Measurements from ENCODE around the gene PIK3R6. TPM values are rescaled to one million over a fixed set of nuclear protein-coding genes. Genes with fewer than 3 reads are reported as not detected.
A peak's percentile ranks its signal among the peaks of the same experiment; 100 is the strongest.

Gene PIK3R6
- 0.10 and 1.2 TPM in 2 replicates for total RNA-seq

- no peak for DNase-seq (ENCODE audit: extremely low read depth, low read depth, low spot score)
Measured at GRCh38 chr17:8867361-8867981, at the start of gene PIK3R6. PIK3R6 (minus strand) TSS chr17:8867674; CDS start chr17:8849794, 17,880 bp downstream.

- DNase-seq (ENCODE audit: extremely low read depth, low read depth, low spot score), result no peak
Measured at GRCh38 chr17:8916466-8916865, 49.0 kb upstream of the PIK3R6 start.

GRCh38 chr17:8914554-8914953 lies 47.1 kb upstream of the PIK3R6 start:
- no peak for DNase-seq (ENCODE audit: extremely low read depth, low read depth, low spot score)

- no peak for DNase-seq (ENCODE audit: extremely low read depth, low read depth, low spot score)
Measured at GRCh38 chr17:8913879-8914278, 46.4 kb upstream of the PIK3R6 start.

GRCh38 chr17:8913091-8913490 lies 45.6 kb upstream of the PIK3R6 start:
- DNase-seq (ENCODE audit: extremely low read depth, low read depth, low spot score), result no peak

- no peak for DNase-seq (ENCODE audit: extremely low read depth, low read depth, low spot score)
Measured at GRCh38 chr17:8912084-8912981, 44.9 kb upstream of the PIK3R6 start.

- DNase-seq (ENCODE audit: extremely low read depth, low read depth, low spot score), result no peak
Measured at GRCh38 chr17:8910969-8911604, 43.6 kb upstream of the PIK3R6 start.

GRCh38 chr17:8909586-8910270 lies 42.3 kb upstream of the PIK3R6 start:
- DNase-seq (ENCODE audit: extremely low read depth, low read depth, low spot score), result no peak

GRCh38 chr17:8905331-8905730 lies 37.9 kb upstream of the PIK3R6 start:
- DNase-seq (ENCODE audit: extremely low read depth, low read depth, low spot score), result no peak

GRCh38 chr17:8904686-8905085 lies 37.2 kb upstream of the PIK3R6 start:
- no peak for DNase-seq (ENCODE audit: extremely low read depth, low read depth, low spot score)

- no peak for DNase-seq (ENCODE audit: extremely low read depth, low read depth, low spot score)
Measured at GRCh38 chr17:8904201-8904600, 36.7 kb upstream of the PIK3R6 start.

- no peak for DNase-seq (ENCODE audit: extremely low read depth, low read depth, low spot score)
Measured at GRCh38 chr17:8900626-8901585, 33.4 kb upstream of the PIK3R6 start.

- DNase-seq (ENCODE audit: extremely low read depth, low read depth, low spot score), result no peak
Measured at GRCh38 chr17:8900207-8900606, 32.7 kb upstream of the PIK3R6 start.

GRCh38 chr17:8898636-8899035 lies 31.2 kb upstream of the PIK3R6 start:
- no peak for DNase-seq (ENCODE audit: extremely low read depth, low read depth, low spot score)

- no peak for DNase-seq (ENCODE audit: extremely low read depth, low read depth, low spot score)
Measured at GRCh38 chr17:8898126-8898525, 30.7 kb upstream of the PIK3R6 start.

GRCh38 chr17:8896641-8897635 lies 29.5 kb upstream of the PIK3R6 start:
- no peak for DNase-seq (ENCODE audit: extremely low read depth, low read depth, low spot score)

- no peak for DNase-seq (ENCODE audit: extremely low read depth, low read depth, low spot score)
Measured at GRCh38 chr17:8896087-8896486, 28.6 kb upstream of the PIK3R6 start.

GRCh38 chr17:8894673-8895578 lies 27.5 kb upstream of the PIK3R6 start:
- peak; percentile 34 for DNase-seq (ENCODE audit: extremely low read depth, low read depth, low spot score)
